ENCODE data around the gene LRRC75A. TPM values are rescaled to one million over a fixed set of nuclear protein-coding genes. Genes with fewer than 3 reads are reported as not detected.

LRRC75A gene
- total and polyA plus RNA-seq, 2 donors (not counting 3 experiments of a cell fraction or from before 2014, with no cell fraction given): 3.7 to 6.1 TPM

DNA sequence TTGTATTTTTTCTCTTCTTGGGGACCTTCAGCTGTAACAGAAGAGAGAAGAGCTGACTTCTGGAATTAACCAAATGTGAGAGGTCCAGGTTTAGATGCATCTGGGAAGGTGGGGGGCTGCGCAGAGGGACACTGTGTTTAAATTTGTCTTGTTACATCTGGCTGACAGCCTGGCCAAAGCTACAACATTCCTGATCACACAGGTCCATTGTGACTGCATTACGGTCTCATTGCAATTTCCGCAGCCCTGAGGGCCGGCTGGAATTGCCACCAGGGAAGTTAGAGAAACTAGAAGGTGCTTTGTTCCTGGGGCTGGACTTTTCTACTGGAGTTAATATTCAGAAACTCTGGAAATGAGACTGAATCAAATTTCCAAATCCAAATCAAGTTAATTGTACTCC, 37.9 kb upstream of the LRRC75A start:
- dilution Hi-C loops (cut with MboI; ENCODE audit: extremely low pct_ligation_motif_present, low sequenced_read_pairs) (no loop called here), intact Hi-C loops (cut with micrococcal nuclease) (no loop called here)
- Histone ChIP-seq H3K4me2 (ENCODE audit: insufficient read depth, low read length) (no peak overlapping the region), H3K79me2 (ENCODE audit: control insufficient read depth, insufficient read depth, low read length) (no peaks in the 10 kb centered on the region), H3K9me3 (replicated peaks; ENCODE audit: control insufficient read depth, insufficient read depth, low read length) (no peaks in the 10 kb centered on the region), H3K4me1 (ENCODE audit: control insufficient read depth, extremely low read depth, insufficient read depth, low read length) (no peaks in the 10 kb centered on the region), H3K36me3 (ENCODE audit: control insufficient read depth in 2 of 2, extremely low read depth in 1 of 2, insufficient read depth in 2 of 2, low read length in 2 of 2) (no peaks in the 10 kb centered on the region), H3K27ac (ENCODE audit: insufficient read depth, low read depth, low read length) (no peak overlapping the region), H2AFZ (ENCODE audit: low read depth, low read length) (no peak overlapping the region), H3K9ac (replicated peaks; ENCODE audit: extremely low read depth, insufficient read depth, low read length) (no peak overlapping the region), H4K20me1 (replicated peaks; ENCODE audit: control insufficient read depth, extremely low read depth, insufficient read depth, low read length) (no peaks in the 10 kb centered on the region), H3K9me1 (replicated peaks; ENCODE audit: control insufficient read depth, extremely low read depth, insufficient read depth, low read length) (no peaks in the 10 kb centered on the region), H3K27me3 (ENCODE audit: control insufficient read depth in 2 of 2, insufficient read depth in 2 of 2, low read length in 2 of 2) (peaks cover 26 to 28% of the 10 kb centered on the region in 2 experiments), H3K4me3 (replicated peaks in 1 of 3; ENCODE audit: insufficient read depth in 1 of 3, low read depth in 1 of 3, low read length in 3 of 3) (no peak overlapping the region)
- ChIA-PET CTCF (interaction anchor here (1.0 to 3.4 kb wide), 3 partner anchors 8 to 76 kb away, joined by 3 to 22 read pairs (median 16); no protein-coding TSS in a partner anchor), POLR2A (no interaction called here)
- BruUV-seq (replicated peaks): no TSS peak
- FAIRE-seq (no peak), DNase-seq (ENCODE audit: low read depth, low spot score) (no peak)
- TF ChIP-seq, protein P1, sequence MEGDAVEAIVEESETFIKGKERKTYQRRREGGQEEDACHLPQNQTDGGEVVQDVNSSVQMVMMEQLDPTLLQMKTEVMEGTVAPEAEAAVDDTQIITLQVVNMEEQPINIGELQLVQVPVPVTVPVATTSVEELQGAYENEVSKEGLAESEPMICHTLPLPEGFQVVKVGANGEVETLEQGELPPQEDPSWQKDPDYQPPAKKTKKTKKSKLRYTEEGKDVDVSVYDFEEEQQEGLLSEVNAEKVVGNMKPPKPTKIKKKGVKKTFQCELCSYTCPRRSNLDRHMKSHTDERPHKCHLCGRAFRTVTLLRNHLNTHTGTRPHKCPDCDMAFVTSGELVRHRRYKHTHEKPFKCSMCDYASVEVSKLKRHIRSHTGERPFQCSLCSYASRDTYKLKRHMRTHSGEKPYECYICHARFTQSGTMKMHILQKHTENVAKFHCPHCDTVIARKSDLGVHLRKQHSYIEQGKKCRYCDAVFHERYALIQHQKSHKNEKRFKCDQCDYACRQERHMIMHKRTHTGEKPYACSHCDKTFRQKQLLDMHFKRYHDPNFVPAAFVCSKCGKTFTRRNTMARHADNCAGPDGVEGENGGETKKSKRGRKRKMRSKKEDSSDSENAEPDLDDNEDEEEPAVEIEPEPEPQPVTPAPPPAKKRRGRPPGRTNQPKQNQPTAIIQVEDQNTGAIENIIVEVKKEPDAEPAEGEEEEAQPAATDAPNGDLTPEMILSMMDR (IDR thresholded peaks at IDR 0.05; ENCODE audit: extremely low read depth in 1 of 2, insufficient read depth in 1 of 2, low read depth in 1 of 2, low read length in 2 of 2): no peak
- TF ChIP-seq MYC (IDR thresholded peaks at IDR 0.05; ENCODE audit: low read depth, low read length) (no peak), EZH2 (IDR thresholded peaks at IDR 0.05; ENCODE audit: borderline replicate concordance, low read depth, low read length, severe bottlenecking) (no peak), JUN (IDR thresholded peaks at IDR 0.05; ENCODE audit: borderline replicate concordance, insufficient read depth, insufficient read length, low read depth) (no peak), POLR2A (IDR thresholded peaks at IDR 0.05; ENCODE audit: low read depth, low read length) (no peak), FOS (IDR thresholded peaks at IDR 0.05; ENCODE audit: borderline replicate concordance, insufficient read depth, low read length) (no peak), POLR2AphosphoS5 (IDR thresholded peaks at IDR 0.05; ENCODE audit: insufficient read depth, low read depth, low read length) (no peak), GATA2 (IDR thresholded peaks at IDR 0.05; ENCODE audit: insufficient read depth, insufficient read length, low read depth, low read length) (no peak)
- TF ChIP-seq, protein P2, sequence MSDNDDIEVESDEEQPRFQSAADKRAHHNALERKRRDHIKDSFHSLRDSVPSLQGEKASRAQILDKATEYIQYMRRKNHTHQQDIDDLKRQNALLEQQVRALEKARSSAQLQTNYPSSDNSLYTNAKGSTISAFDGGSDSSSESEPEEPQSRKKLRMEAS (IDR thresholded peaks at IDR 0.05; ENCODE audit: insufficient read depth, insufficient read length): no peak

All from endothelial cell of umbilical vein (primary cell).